Heart right ventricle (tissue), 16 donors: ENCODE measurements around the gene PFKL. TPM values are rescaled to one million over a fixed set of nuclear protein-coding genes. Genes with fewer than 3 reads are reported as not detected.
A peak's percentile ranks its signal among the peaks of the same experiment; 100 is the strongest.

Source experiments
- ATAC-seq, 8 donors: fragments of 200-7000 bp; cut with Tn5 transposase; one replicate each; pipeline ENCODE4 v1.9.1; 2020; ENCODE audit warnings: mild to moderate bottlenecking in 8 of 8, moderate library complexity in 8 of 8, moderate number of reproducible peaks in 1 of 8
- DNase-seq, 2 donors: peaks; one replicate each; pipeline ENCODE4 v3.0.0-alpha.2; 2020
- H3K27ac ChIP-seq, 10 donors: fragments of 200-600 bp; sonication (generic) in 2 of 10; one replicate each; pipeline versions ENCODE4 v1.5.0 to v1.8.0; 2020 to 2022; ENCODE audit warnings: mild to moderate bottlenecking in 3 of 10
- H3K27me3 ChIP-seq, 7 donors: fragments of 200-600 bp; one replicate each; pipeline ENCODE4 v1.8.0; 2021 to 2022; ENCODE audit warnings: mild to moderate bottlenecking in 2 of 7
- H3K36me3 ChIP-seq, 9 donors: fragments of 200-600 bp; sonication (generic) in 1 of 9; one replicate each; pipeline versions ENCODE4 v1.5.0 to v1.8.0; 2020 to 2022; ENCODE audit warnings: mild to moderate bottlenecking in 2 of 9
- H3K4me1 ChIP-seq, 9 donors: fragments of 200-600 bp; sonication (generic) in 1 of 9; one replicate each; pipeline versions ENCODE4 v1.5.0 to v1.8.0; 2020 to 2022; ENCODE audit warnings: mild to moderate bottlenecking in 4 of 9
- H3K4me3 ChIP-seq, 10 donors: fragments of 200-600 bp; sonication (generic) in 2 of 10; one replicate each; pipeline versions ENCODE4 v1.5.0 to v1.8.0; 2020 to 2022; ENCODE audit warnings: mild to moderate bottlenecking in 7 of 10, moderate library complexity in 2 of 10
- H3K9me3 ChIP-seq, 11 donors: fragments of 200-600 bp in 10 of 11; sonication (generic) in 2 of 11; one replicate each; pipeline versions ENCODE4 v1.5.0 to v1.8.0; 2013 to 2022; ENCODE audit warnings: mild to moderate bottlenecking in 2 of 11, control low read depth in 1 of 11, moderate library complexity in 1 of 11
- WGBS, 2 donors: extraction: QIAGEN DNeasy Blood & Tissue Kit; methylation state at CpG; one replicate each; pipeline ENCODE4 v1.1.7; 2013; ENCODE audit warnings: inconsistent platforms in 1 of 2; 5-methylcytosine and 5-hydroxymethylcytosine counted together
- intact Hi-C, 10 donors: fragments of 100-400 bp; cut with DNase I; formaldehyde crosslinking; loops; one replicate each; pipeline versions ENCODE4 v1.11.1 to v1.14.2; 2022
- polyA plus RNA-seq, 2 donors: library from polyadenylated mRNA; stranded (reverse); fragments of 200-250 nt; gene quantifications; one replicate each; pipeline ENCODE4 v1.2.3, GENCODE V29; 2013
- total RNA-seq, 10 donors: library from RNA; stranded (reverse); fragmentation: NEBNext Ultra II Directional in 3 of 10; extraction: Animal tissue kit (Norgen Biotek cat#: 25700) in 3 of 10; gene quantifications; one replicate each; pipeline versions ENCODE4 v1.2.1 to v1.2.4, GENCODE V29; 2021 to 2023
- TF ChIP-seq, protein P1 (sequence below), 9 donors: fragments of 200-600 bp; sonication (generic) in 2 of 9; IDR thresholded peaks; one replicate each; pipeline versions ENCODE4 v1.5.0 to v1.8.0; 2021 to 2022; ENCODE audit warnings: antibody characterized with exemption in 9 of 9, mild to moderate bottlenecking in 5 of 9, moderate library complexity in 1 of 9
- donor health status: Arrhythmogenic right ventricular cardiomyopathy.
- donor health status: ischemic (EF 13 %, LVEDD 7.1; RV severe dilation, severe dysfunction).
- donor health status: healthy with polysubstance abuse.
- donor health status: DM: no; HTN: yes; CAD: no.
- donor health status: DM: no; HTN: no; CAD: no.
- donor health status: ischemic (EF 25% LVEDD 6.9; RV normal size, moderate dysfunction).
- donor health status: ischemic (EF 25% LVEDD 5.7; RV mildly dilated, moderate dysfunction).
- donor health status: healthy.
- donor health status: DM: yes; HTN: yes; CAD: no.
- donor health status: Ischemic cardiomyopathy.
- donor health status: ischemic (EF 35%, LVEDD 5.7; RV mildly dilated, moderate dysfunction).
- donor health status: nonischemic (EF 11% LVEDD 7.7; RV severe dilation, severe dysfunction).
- donor health status: DM: yes; HTN: yes; CAD: no.
- donor health status: PGD.
- donor health status: ischemic (EF 29% LVEDD 5.4; RV normal size, mild dysfunction).
- donor health status: nonischemic (EF 23%, LVEDD 6.1; RV moderate dilation, normal function).

Gene PFKL
- total and polyA plus RNA-seq, 12 donors = 34.7 to 84.4 (median 43.8) TPM

DNA sequence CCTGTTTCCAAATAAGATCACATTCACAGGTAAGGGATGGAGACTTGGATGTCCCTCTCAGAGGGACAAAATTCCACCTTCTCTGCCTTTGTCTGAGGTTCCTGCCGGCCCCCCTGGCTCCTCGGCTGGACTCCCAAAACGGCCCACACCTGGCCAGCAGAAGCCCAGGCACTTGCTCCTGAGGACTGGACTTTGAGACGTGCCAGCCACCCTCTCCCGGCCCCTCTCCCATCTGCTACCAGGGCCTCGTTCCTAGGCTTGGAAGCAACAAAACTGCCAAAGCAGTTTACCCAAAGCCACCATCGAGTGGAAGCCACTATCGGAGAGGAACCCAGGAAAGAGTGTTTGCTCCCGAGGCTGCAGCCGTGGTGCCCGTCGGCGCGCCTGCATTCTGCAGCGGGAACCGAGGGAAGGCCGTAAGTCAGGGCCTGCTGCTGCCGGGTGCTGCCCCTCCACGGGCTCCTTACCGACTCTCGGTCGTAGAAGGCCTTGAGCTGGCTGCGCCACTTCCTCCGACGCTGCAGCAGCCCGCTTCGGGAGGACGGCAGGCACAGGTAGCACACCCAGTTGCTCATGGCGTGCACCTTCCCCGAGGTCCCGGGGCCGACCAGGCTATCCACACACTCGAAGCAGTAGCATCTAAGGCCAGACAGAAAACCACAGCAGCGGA, 41.7 kb upstream of the PFKL start:
- WGBS, 2 donors = 90 to 93% methylated on average over 34 of the region's 34 CpGs
- no peak for ATAC-seq
- peaks cover 0 to 8% (median 0%) of the 10 kb centered on the region in 7 donors for H3K27me3 ChIP-seq
- intact Hi-C loops = no loop called here
- H3K9me3 ChIP-seq = peaks cover 0 to 10% (median 0%) of the 10 kb centered on the region in 11 donors
- TF ChIP-seq, protein P1, sequence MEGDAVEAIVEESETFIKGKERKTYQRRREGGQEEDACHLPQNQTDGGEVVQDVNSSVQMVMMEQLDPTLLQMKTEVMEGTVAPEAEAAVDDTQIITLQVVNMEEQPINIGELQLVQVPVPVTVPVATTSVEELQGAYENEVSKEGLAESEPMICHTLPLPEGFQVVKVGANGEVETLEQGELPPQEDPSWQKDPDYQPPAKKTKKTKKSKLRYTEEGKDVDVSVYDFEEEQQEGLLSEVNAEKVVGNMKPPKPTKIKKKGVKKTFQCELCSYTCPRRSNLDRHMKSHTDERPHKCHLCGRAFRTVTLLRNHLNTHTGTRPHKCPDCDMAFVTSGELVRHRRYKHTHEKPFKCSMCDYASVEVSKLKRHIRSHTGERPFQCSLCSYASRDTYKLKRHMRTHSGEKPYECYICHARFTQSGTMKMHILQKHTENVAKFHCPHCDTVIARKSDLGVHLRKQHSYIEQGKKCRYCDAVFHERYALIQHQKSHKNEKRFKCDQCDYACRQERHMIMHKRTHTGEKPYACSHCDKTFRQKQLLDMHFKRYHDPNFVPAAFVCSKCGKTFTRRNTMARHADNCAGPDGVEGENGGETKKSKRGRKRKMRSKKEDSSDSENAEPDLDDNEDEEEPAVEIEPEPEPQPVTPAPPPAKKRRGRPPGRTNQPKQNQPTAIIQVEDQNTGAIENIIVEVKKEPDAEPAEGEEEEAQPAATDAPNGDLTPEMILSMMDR (IDR thresholded peaks at IDR 0.05) = no peak
- no peak for DNase-seq
- H3K27ac ChIP-seq = no peak overlapping the region
- peaks cover 0 to 6% (median 0%) of the 10 kb centered on the region in 9 donors for H3K4me1 ChIP-seq
- H3K36me3 ChIP-seq = no peaks in the 10 kb centered on the region
- no peak overlapping the region for H3K4me3 ChIP-seq

DNA sequence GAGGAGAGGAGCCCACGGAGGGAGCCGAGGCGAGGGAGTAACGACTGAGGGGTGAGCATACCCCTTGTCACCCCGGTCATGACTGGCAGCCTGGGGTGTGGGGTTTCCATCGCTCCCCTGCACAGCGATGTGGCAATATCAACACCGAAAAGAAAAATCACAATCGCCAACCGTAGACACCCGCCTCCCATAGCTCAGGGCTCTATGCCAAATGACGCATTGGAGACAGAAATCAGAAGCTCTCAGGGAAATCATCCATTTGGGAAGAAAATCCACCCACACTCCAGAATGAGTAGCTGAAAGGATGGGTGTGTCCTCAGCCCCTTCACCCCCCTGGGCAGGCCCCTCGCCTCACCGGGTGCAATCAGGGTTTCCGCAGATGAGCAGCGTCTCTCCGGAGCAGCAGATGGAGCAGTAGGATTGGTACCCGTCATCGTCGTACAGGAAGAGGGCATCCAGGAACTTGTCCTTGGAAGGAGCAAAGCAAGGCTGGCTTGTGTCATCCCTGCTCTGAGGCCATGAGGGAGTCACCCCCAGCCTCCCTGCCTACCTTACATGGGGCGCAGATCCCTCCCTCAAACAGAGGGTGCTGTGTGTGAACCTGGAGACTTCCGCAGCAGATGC, 40.7 kb upstream of the PFKL start:
- DNase-seq (no peak), ATAC-seq (no peak)
- H3K27me3 ChIP-seq = peaks cover 0 to 5% (median 0%) of the 10 kb centered on the region in 7 donors
- TF ChIP-seq, protein P1 (IDR thresholded peaks at IDR 0.05) = no peak
- peaks cover 0 to 10% (median 0%) of the 10 kb centered on the region in 11 donors for H3K9me3 ChIP-seq
- no peaks in the 10 kb centered on the region for H3K36me3 ChIP-seq
- H3K4me3 ChIP-seq = no peak overlapping the region
- intact Hi-C loops = no loop called here
- peaks cover 0 to 6% (median 0%) of the 10 kb centered on the region in 9 donors for H3K4me1 ChIP-seq
- H3K27ac ChIP-seq = no peak overlapping the region
- WGBS, 2 donors = 80 to 82% methylated on average over 22 of the region's 22 CpGs

DNA sequence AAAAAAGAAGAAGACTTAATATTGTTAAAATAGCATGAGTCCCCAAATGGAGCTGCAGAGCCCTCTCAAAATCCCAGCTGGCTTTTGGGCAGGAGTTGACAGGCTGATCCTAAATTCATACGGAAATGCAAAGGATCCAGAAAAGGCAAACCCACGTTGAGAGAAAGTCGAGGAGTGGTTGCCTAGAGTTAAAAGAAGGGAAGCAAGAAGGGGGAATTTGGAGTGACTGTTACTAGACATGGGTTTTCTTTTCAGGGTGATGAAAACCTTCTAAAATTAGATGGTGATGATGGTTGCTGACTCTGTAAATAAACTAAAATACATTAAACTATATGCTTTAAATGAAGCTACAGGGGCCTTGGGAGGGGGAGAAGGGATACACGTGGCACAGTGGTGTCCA, 39.8 kb upstream of the PFKL start:
- TF ChIP-seq, protein P1 (IDR thresholded peaks at IDR 0.05) = no peak
- WGBS, 2 donors = 50 to 64% methylated on average over 4 of the region's 4 CpGs
- Histone ChIP-seq H3K27me3 (peaks cover 0 to 4% (median 0%) of the 10 kb centered on the region in 7 donors), H3K4me3 (no peak overlapping the region), H3K9me3 (peaks cover 0 to 10% (median 0%) of the 10 kb centered on the region in 11 donors), H3K27ac (no peak overlapping the region), H3K36me3 (no peaks in the 10 kb centered on the region), H3K4me1 (no peaks in the 10 kb centered on the region)
- ATAC-seq (no peak), DNase-seq (no peak)
- intact Hi-C loops = no loop called here

DNA sequence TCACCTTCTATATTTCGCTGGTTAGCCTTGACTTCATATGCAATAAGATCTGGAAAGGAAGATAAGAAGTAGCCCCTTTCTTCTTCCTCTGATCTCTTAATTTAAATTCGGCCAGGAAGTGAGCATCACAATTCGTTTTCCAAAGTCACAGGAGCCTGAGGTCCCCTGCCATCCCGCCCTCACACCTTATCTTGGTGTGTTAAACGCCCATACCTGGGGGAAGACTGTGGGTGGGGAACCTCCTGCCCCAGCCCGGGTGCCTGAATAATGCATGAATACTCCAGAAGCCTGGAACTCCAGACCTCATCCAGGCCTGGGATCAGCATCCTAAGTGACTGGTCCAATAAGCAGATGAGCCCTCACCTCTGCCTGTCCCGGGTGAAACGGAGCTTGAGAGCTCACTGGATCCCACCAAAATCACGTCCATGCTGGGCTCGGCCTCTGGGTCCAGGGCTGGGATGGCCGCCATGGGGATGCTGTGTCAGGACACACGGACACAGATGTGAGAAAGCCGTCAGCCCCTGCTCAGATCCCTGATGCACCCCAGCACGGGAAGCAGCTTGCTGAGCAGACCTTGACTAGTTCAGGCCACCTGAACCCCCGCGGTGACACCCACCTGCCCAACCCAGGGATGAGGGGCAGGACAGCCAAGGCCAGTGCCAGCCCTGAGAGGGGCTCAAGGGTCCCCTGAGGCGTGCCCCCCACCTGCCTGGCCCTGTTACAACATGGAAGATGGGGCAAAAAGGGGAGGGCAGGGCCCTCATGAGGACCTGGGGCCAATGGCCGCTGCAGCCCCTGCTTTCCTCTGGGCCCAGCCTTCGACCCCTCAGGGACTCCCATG, 38.8 kb upstream of the PFKL start:
- TF ChIP-seq, protein P1 (IDR thresholded peaks at IDR 0.05) = no peak
- WGBS, 2 donors = 81 to 84% methylated on average over 19 of the region's 19 CpGs
- Histone ChIP-seq H3K4me3 (no peak overlapping the region), H3K4me1 (no peaks in the 10 kb centered on the region), H3K9me3 (peaks cover 0 to 10% (median 0%) of the 10 kb centered on the region in 11 donors), H3K36me3 (no peaks in the 10 kb centered on the region), H3K27me3 (peaks cover 0 to 4% (median 0%) of the 10 kb centered on the region in 7 donors), H3K27ac (no peak overlapping the region)
- DNase-seq = no peak
- ATAC-seq = peak in 1 of 8 donors; percentile 40
- intact Hi-C loops = no loop called here
